ENCODE results near the gene STXBP1. TPM values are rescaled to one million over a fixed set of nuclear protein-coding genes. Genes with fewer than 3 reads are reported as not detected.

STXBP1 gene
- polyA plus RNA-seq, 2 of the 4 experiments (the other 2 are of a cell fraction) = 13.3 to 22.6 TPM

GRCh38 chr9:127683723-127684122 lies 71.6 kb downstream of the STXBP1 start:
- FAIRE-seq = no peak
- 95% methylated on average over 5 of the region's 5 CpGs for WGBS (ENCODE audit: missing lambda C conversion rate)
- Histone ChIP-seq H3K9me3 (no peaks in the 10 kb centered on the region), H3K4me1 (peaks cover 5% of the 10 kb centered on the region; the same call in 2 of the 3 replicates), H3K4me2 (no peak overlapping the region), H3K4me3 (no peak overlapping the region), H3K27ac (no peak overlapping the region)
- DNase-seq (ENCODE audit: low read depth in 1 of 2, low spot score in 1 of 2) = no peak
- no peak for ATAC-seq
- TF ChIP-seq FOXS1 (CRISPR knock-in tag; IDR thresholded peaks at IDR 0.05) (no peak), HOXA7 (CRISPR knock-in tag; IDR thresholded peaks at IDR 0.05) (no peak), CHD4 (IDR thresholded peaks at IDR 0.05; ENCODE audit: borderline replicate concordance) (no peak), USF2 (IDR thresholded peaks at IDR 0.05) (no peak), NFE2L2 (conservative IDR thresholded peaks at IDR 0.05; ENCODE audit: low read length) (no peak)
- ChIA-PET POLR2A (no interaction called here), CTCF (interaction anchor here (0.9 to 3.6 kb wide), 8 partner anchors 9 to 186 kb away, joined by 3 to 21 read pairs (median 4); partner anchors contain the start of genes CFAP157 and TOR2A)

GRCh38 chr9:127684576-127684975 lies 72.5 kb downstream of the STXBP1 start:
- Histone ChIP-seq H3K4me2 (no peak overlapping the region), H3K9me3 (no peaks in the 10 kb centered on the region), H3K4me3 (no peak overlapping the region), H3K27ac (no peak overlapping the region), H3K4me1 (peaks cover 5% of the 10 kb centered on the region; the same call in 2 of the 3 replicates)
- FAIRE-seq (no peak), DNase-seq (ENCODE audit: low read depth in 1 of 2, low spot score in 1 of 2) (no peak), ATAC-seq (peak in 1 of 2 experiments; percentile 56; a peak in 3 of 6 replicates)
- TF ChIP-seq CHD4 (IDR thresholded peaks at IDR 0.05; ENCODE audit: borderline replicate concordance) (no peak), TFCP2L1 (CRISPR knock-in tag; IDR thresholded peaks at IDR 0.05) (no peak)
- WGBS (ENCODE audit: missing lambda C conversion rate) = 78% methylated on average over 4 of the region's 4 CpGs
- CTCF ChIA-PET = interaction anchor here (0.7 to 3.6 kb wide), 9 partner anchors 13 to 185 kb away, joined by 3 to 21 read pairs (median 3); partner anchors contain the start of genes CFAP157 and TOR2A
- POLR2A ChIA-PET = no interaction called here

GRCh38 chr9:127686461-127687393 lies 74.7 kb downstream of the STXBP1 start:
- ChIA-PET POLR2A (no interaction called here), CTCF (interaction anchor here (0.8 to 3.6 kb wide), 7 partner anchors 9 to 100 kb away, joined by 3 to 21 read pairs (median 4); partner anchors contain the start of gene TOR2A)
- no peaks in the 10 kb centered on the region for H3K9me3 ChIP-seq
- peaks cover 5% of the 10 kb centered on the region; the same call in 2 of the 3 replicates for H3K4me1 ChIP-seq
- 80% methylated on average over 6 of the region's 6 CpGs for WGBS (ENCODE audit: missing lambda C conversion rate)
- DNase-seq (ENCODE audit: low read depth in 1 of 2, low spot score in 1 of 2) (no peak), ATAC-seq (no peak), FAIRE-seq (no peak)
- TF ChIP-seq ZNF302 (CRISPR knock-in tag; IDR thresholded peaks at IDR 0.05) = no peak
- no peak for TF ChIP-seq MYC (IDR thresholded peaks at IDR 0.05; ENCODE audit: borderline replicate concordance, low read length)
- TF ChIP-seq RARB (CRISPR knock-in tag; IDR thresholded peaks at IDR 0.05) = no peak
- no peak for TF ChIP-seq PHF8 (IDR thresholded peaks at IDR 0.05; ENCODE audit: borderline replicate concordance, low read depth)
- TF ChIP-seq JUN (IDR thresholded peaks at IDR 0.05) = no peak
- TF ChIP-seq MAFK (IDR thresholded peaks at IDR 0.05; ENCODE audit: partially characterized antibody) = no peak
- H3K4me2 ChIP-seq = no peak overlapping the region
- H3K27ac ChIP-seq = no peak overlapping the region
- no peak overlapping the region for H3K4me3 ChIP-seq

DNA sequence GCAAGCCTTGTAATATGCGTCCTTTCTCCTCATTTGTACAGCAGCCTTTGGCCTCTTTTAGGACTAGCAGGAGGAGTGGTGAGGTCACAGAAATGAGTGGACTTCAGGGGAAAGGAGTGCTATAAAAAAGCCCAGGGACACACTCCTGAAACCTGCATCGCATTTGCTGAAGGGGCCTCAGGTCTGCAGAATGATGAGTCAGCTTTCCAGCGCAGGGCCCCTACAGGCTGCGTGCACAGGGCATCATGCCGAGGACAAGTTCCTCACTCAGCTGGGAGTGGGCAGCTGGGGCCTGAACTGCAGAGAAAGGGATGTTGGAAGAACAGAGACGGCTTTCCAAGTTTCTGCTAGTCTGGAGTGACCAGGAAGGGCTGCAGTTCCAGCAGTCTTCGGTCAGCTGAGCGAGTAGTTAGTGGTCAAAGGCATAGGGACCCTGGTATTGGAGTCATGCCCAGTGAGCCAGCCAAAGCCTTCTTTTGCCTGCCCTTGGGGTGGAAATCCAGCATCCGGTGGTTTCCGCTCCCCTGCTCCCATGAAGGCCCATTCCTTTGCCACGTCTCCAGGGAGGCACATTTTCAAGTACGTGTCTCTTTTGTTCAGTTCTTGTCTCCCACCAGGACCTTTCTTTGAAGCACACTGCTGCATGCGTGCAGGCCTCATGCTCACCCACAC lies 77.4 kb downstream of the STXBP1 start:
- ATAC-seq (no peak), DNase-seq (ENCODE audit: low read depth in 1 of 2, low spot score in 1 of 2) (no peak), FAIRE-seq (no peak)
- Histone ChIP-seq H3K4me1 (peaks cover 3% of the 10 kb centered on the region; the same call in 2 of the 3 replicates), H3K4me3 (no peak overlapping the region), H3K9me3 (no peaks in the 10 kb centered on the region), H3K4me2 (no peak overlapping the region), H3K27ac (no peak overlapping the region)
- CTCF ChIA-PET = interaction anchor here (0.6 to 1.7 kb wide), 2 partner anchors 45 to 484 kb away, joined by 3 to 7 read pairs; no protein-coding TSS in a partner anchor
- WGBS (ENCODE audit: missing lambda C conversion rate) = 90% methylated on average over 13 of the region's 13 CpGs
- TF ChIP-seq POLR2A (IDR thresholded peaks at IDR 0.05; ENCODE audit: low read length) (no peak), MAFK (IDR thresholded peaks at IDR 0.05; ENCODE audit: partially characterized antibody) (peak; percentile 78), HMGXB4 (CRISPR knock-in tag; IDR thresholded peaks at IDR 0.05; ENCODE audit: borderline replicate concordance) (no peak), NR3C1 (IDR thresholded peaks at IDR 0.05) (no peak), ZNF302 (CRISPR knock-in tag; IDR thresholded peaks at IDR 0.05) (no peak), E2F6 (IDR thresholded peaks at IDR 0.05; ENCODE audit: borderline replicate concordance, low read depth) (no peak), JUN (IDR thresholded peaks at IDR 0.05) (no peak)
- POLR2A ChIA-PET = no interaction called here
